ENCODE measurements around the gene ATP1A4.
"Not testable (repeated sequence)": the region's sequence is repeated elsewhere in the genome, so short reads cannot be mapped to it uniquely, and the experiment has no call there.

The ATP1A4 gene

DNA sequence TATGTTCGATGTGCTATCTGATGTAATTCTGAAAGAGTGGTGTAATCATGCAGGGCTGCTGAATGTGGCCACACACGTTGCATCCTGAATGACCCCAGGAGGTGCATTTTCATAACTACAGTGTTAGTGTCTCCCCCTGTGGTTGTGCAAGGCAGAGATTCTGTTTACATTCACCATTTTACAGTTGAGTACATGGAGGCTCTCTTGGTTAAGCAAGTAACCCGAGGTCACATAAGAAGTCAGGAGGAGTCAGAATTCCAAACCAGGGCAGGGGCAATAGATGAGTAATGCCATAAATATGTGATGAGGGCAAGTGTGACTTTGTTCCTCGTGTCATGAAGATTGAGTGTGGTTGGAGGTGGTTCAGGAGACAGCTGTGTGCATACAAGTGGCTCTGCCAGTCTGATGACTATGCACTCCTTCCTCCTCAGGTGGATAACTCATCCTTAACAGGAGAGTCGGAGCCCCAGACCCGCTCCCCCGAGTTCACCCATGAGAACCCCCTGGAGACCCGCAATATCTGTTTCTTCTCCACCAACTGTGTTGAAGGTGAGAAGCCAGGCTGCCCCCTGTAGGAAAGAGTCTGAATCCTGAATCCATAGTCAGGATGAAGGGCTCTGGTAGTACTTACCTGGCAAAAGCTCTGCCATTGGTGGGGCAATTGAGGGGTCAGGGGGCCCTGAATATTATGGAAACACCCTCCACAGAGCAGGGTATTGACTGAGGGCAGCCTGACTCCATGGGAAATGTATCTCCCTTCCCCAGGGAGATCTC lies 26.5 kb upstream of the ATP1A4 start:
- DNase-seq (ENCODE audit: insufficient read length) (no peak), FAIRE-seq (no peak)

DNA sequence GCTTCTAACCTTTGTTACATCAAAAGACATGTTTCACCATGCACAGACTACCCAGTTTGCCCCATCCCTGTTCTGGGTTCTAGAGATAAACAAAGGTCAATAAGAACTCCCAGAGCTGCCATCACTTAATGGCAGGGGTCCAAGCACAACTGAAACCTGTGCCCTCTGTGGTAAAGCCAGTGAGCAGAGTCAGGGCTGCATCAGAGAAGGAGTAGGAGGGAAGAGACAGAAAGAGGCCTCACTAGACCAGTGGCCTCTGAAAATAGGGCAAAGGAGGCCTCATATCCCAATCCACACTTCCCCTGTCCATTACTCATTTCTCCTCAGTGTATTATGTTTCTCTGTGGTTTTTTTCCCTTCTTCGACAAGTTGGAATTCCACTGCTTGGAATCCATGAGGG lies 25.7 kb upstream of the ATP1A4 start:
- DNase-seq (ENCODE audit: insufficient read length): no peak
- TF ChIP-seq POLR2AphosphoS5 (IDR thresholded peaks at IDR 0.05; ENCODE audit: low read depth, low read length) (no peak), POLR2A (IDR thresholded peaks at IDR 0.05; ENCODE audit: low read depth, low read length) (no peak), TAF1 (IDR thresholded peaks at IDR 0.05; ENCODE audit: borderline replicate concordance, low read depth, low read length) (no peak)
- no peak for FAIRE-seq

More for the DNA sequence above, 26.5 kb upstream of the ATP1A4 start:
- TF ChIP-seq POLR2AphosphoS5 (IDR thresholded peaks at IDR 0.05; ENCODE audit: low read depth, low read length): no peak
- TF ChIP-seq POLR2A (IDR thresholded peaks at IDR 0.05; ENCODE audit: low read depth, low read length): no peak
- TF ChIP-seq TAF1 (IDR thresholded peaks at IDR 0.05; ENCODE audit: borderline replicate concordance, low read depth, low read length): no peak

DNA sequence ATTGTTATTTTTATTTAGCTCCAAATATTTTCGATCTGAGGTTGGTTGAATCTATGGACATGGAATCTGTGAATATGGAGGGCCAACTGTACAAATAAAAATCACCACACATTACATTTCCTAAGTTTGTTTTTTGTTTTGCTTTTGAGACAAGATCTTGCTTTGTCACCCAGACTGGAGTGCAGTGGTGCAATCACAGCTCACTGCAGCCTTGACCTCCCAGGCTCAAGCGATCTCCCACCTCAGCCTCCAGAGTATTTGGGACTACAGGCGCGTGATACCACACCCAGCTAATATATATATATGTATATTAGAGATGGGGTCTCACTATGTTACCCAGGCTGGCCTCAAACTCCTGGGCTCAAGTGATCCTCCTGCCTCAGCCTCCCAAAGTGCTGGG lies 25.1 kb upstream of the ATP1A4 start:
- not testable (repeated sequence) for FAIRE-seq; DNase-seq (ENCODE audit: insufficient read length)

DNA sequence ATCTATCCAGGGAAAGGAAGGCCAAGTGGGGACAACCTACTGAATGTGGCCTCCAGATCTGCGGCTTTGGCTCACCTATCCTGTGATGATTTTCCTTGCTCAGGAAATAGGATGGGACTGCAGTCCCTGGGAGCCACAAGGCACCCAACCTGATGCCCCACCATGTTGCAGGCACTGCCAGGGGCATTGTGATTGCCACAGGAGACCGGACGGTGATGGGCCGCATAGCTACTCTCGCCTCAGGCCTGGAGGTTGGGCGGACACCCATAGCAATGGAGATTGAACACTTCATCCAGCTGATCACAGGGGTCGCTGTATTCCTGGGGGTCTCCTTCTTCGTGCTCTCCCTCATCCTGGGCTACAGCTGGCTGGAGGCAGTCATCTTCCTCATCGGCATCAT lies 24.0 kb upstream of the ATP1A4 start:
- no peak for FAIRE-seq
- DNase-seq (ENCODE audit: insufficient read length): no peak
- TF ChIP-seq TAF1 (IDR thresholded peaks at IDR 0.05; ENCODE audit: borderline replicate concordance, low read depth, low read length): no peak
- TF ChIP-seq POLR2A (IDR thresholded peaks at IDR 0.05; ENCODE audit: low read depth, low read length): no peak
- no peak for TF ChIP-seq POLR2AphosphoS5 (IDR thresholded peaks at IDR 0.05; ENCODE audit: low read depth, low read length)

DNA sequence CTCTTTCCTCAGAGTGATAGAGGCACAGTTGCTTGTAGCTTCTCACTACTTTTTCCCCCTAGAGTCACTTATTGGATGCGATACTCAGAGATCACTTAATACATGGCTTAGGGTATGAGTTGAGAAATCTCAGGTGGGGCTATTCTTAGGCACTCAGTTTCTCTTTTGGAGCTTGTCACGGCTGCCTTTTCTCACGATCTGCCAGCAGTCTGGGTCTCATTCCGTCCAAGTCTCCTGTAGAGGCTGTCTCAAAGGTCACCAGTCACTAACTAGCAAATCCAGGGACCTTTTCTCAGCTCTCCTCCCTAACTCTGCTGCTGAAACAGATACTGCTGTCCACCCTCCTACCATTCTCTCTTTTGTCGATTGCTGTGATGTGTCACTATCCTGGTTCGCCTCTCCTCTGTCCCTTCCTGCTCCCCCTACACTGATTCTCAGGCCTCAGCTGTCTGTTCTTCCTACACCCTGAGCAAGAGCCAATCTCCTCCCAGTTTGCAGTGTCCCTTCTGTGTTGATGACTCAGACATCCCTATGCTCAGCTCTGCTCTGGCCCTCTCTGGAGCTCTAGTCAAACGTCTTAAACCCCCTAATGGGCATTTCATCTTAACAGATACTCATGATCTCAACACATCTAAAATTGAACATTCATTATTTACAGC lies 23.4 kb upstream of the ATP1A4 start:
- no peak for TF ChIP-seq POLR2AphosphoS5 (IDR thresholded peaks at IDR 0.05; ENCODE audit: low read depth, low read length)
- TF ChIP-seq TAF1 (IDR thresholded peaks at IDR 0.05; ENCODE audit: borderline replicate concordance, low read depth, low read length): no peak
- TF ChIP-seq POLR2A (IDR thresholded peaks at IDR 0.05; ENCODE audit: low read depth, low read length): no peak
- FAIRE-seq: no peak
- DNase-seq (ENCODE audit: insufficient read length): no peak

DNA sequence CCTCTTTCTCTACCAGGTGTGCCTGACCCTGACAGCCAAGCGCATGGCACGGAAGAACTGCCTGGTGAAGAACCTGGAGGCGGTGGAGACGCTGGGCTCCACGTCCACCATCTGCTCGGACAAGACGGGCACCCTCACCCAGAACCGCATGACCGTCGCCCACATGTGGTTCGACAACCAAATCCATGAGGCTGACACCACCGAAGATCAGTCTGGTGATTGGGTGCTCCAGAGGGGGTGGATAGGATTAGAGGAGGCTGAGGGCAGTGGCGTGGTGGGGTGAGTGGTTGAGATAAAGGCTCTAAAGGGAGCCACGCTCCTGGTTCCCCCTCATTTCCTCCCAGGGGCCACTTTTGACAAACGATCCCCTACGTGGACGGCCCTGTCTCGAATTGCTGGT lies 22.8 kb upstream of the ATP1A4 start:
- DNase-seq (ENCODE audit: insufficient read length) (no peak), FAIRE-seq (no peak)
- no peak for TF ChIP-seq TAF1 (IDR thresholded peaks at IDR 0.05; ENCODE audit: borderline replicate concordance, low read depth, low read length)
- no peak for TF ChIP-seq POLR2A (IDR thresholded peaks at IDR 0.05; ENCODE audit: low read depth, low read length)
- no peak for TF ChIP-seq POLR2AphosphoS5 (IDR thresholded peaks at IDR 0.05; ENCODE audit: low read depth, low read length)

DNA sequence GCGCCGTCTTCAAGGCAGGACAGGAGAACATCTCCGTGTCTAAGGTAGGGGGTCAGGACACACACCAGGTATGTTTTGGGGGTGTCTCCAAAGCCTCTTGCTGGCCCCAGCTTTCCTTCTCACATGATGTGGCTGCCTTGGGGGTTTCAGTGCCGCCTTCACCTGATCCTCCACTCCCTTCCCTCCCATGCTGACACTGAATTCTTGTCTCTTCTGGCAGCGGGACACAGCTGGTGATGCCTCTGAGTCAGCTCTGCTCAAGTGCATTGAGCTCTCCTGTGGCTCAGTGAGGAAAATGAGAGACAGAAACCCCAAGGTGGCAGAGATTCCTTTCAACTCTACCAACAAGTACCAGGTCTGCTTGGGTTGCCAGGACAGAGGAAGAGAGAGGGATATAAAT lies 22.4 kb upstream of the ATP1A4 start:
- FAIRE-seq (no peak), DNase-seq (ENCODE audit: insufficient read length) (no peak)

DNA sequence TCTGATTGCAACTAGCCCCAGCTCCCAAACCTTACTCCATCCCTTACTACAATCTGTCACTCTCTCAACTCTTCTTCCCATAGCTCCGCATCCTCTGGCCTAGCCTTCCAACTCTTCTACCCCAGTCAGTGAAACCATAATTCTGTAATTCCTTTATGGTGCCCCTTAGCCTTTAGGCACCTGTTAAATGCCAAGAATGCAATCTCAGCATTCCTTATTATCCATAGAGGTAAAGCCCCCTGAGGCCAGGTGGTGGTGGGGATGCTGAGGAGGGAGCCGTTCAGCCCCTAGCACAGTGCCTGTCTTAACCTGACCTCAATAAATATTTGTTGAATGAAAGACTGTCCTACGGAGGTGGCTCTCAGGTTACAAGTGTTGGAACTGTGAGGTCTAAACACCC lies 21.8 kb upstream of the ATP1A4 start:
- DNase-seq (ENCODE audit: insufficient read length) (no peak), FAIRE-seq (no peak)
- no peak for TF ChIP-seq POLR2A (IDR thresholded peaks at IDR 0.05; ENCODE audit: low read depth, low read length)
- TF ChIP-seq TAF1 (IDR thresholded peaks at IDR 0.05; ENCODE audit: borderline replicate concordance, low read depth, low read length): no peak
- TF ChIP-seq POLR2AphosphoS5 (IDR thresholded peaks at IDR 0.05; ENCODE audit: low read depth, low read length): no peak

More for the DNA sequence above, 22.4 kb upstream of the ATP1A4 start:
- TF ChIP-seq POLR2AphosphoS5 (IDR thresholded peaks at IDR 0.05; ENCODE audit: low read depth, low read length) (no peak), POLR2A (IDR thresholded peaks at IDR 0.05; ENCODE audit: low read depth, low read length) (no peak), TAF1 (IDR thresholded peaks at IDR 0.05; ENCODE audit: borderline replicate concordance, low read depth, low read length) (no peak)

DNA sequence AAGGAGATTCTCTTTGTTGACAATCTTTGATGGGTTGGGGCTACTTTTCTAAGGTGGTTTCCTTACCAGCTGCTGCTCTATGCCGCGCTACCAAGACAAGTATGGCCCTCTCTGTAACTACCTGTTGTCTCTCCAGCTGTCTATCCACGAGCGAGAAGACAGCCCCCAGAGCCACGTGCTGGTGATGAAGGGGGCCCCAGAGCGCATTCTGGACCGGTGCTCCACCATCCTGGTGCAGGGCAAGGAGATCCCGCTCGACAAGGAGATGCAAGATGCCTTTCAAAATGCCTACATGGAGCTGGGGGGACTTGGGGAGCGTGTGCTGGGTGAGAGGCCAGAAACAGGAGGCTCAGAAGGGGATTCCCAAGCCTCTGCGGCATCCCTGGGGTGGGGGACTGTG lies 21.4 kb upstream of the ATP1A4 start:
- TF ChIP-seq TAF1 (IDR thresholded peaks at IDR 0.05; ENCODE audit: borderline replicate concordance, low read depth, low read length) (no peak), POLR2A (IDR thresholded peaks at IDR 0.05; ENCODE audit: low read depth, low read length) (no peak), POLR2AphosphoS5 (IDR thresholded peaks at IDR 0.05; ENCODE audit: low read depth, low read length) (no peak)
- FAIRE-seq (no peak), DNase-seq (ENCODE audit: insufficient read length) (no peak)

DNA sequence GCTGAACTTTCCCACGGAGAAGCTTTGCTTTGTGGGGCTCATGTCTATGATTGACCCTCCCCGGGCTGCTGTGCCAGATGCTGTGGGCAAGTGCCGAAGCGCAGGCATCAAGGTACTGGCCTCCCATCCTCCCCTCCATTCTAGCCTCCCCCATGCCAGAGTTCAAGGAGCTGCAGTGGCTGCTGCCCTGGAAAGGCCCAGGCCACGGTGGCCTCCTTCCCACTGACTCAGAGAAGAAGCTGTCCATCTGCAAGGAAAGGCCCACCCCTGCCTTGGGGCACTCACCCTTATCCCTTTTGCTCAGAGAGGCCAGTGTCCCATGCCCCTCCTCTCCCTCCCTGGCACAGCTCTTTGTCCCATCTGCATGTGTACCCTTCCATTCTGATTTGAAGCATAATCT lies 20.9 kb upstream of the ATP1A4 start:
- no peak for DNase-seq (ENCODE audit: insufficient read length)
- TF ChIP-seq TAF1 (IDR thresholded peaks at IDR 0.05; ENCODE audit: borderline replicate concordance, low read depth, low read length) (no peak), POLR2A (IDR thresholded peaks at IDR 0.05; ENCODE audit: low read depth, low read length) (no peak), POLR2AphosphoS5 (IDR thresholded peaks at IDR 0.05; ENCODE audit: low read depth, low read length) (no peak)
- no peak for FAIRE-seq

DNA sequence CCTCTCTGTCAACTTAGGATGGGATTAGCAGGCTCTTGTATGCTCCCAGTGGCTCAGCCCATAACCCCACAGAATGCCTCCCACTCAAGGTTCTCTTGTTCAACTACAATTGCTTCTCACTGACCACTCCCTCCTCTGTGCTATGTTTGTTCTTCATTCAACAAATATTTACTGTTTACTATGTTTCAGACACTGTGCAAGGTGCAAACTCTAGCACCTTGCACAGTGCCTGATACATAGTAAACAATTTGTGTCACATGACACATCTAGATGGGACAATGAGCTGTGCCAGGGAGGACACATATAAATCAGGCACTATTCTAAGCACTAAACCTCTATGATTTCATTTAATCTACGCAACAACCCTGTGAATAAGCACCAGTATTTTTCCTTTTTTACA lies 20.5 kb upstream of the ATP1A4 start:
- TF ChIP-seq POLR2AphosphoS5 (IDR thresholded peaks at IDR 0.05; ENCODE audit: low read depth, low read length) (no peak), TAF1 (IDR thresholded peaks at IDR 0.05; ENCODE audit: borderline replicate concordance, low read depth, low read length) (no peak), POLR2A (IDR thresholded peaks at IDR 0.05; ENCODE audit: low read depth, low read length) (no peak)
- no peak for FAIRE-seq
- DNase-seq (ENCODE audit: insufficient read length): no peak

All from GM12892 (cell line).